ENCODE data around the gene BABAM2.

- TF ChIP-seq CTCF (IDR thresholded peaks at IDR 0.05; ENCODE audit: insufficient read depth, low read depth, low read length) (no peak), EZH2 (IDR thresholded peaks at IDR 0.05; ENCODE audit: insufficient read depth, low read length) (no peak)
Observed at GRCh38 chr2:28251337-28251736, 360.8 kb downstream of the BABAM2 start.
